ENCODE data around the gene EXOC7.

The EXOC7 gene

GRCh38 chr17:76138896-76139752 is 35.5 kb upstream of the EXOC7 start:
- DNase-seq (ENCODE audit: low read depth) = no peak

- no peak for DNase-seq (ENCODE audit: low read depth)
Observed at GRCh38 chr17:76138234-76138895, 34.8 kb upstream of the EXOC7 start.

DNA sequence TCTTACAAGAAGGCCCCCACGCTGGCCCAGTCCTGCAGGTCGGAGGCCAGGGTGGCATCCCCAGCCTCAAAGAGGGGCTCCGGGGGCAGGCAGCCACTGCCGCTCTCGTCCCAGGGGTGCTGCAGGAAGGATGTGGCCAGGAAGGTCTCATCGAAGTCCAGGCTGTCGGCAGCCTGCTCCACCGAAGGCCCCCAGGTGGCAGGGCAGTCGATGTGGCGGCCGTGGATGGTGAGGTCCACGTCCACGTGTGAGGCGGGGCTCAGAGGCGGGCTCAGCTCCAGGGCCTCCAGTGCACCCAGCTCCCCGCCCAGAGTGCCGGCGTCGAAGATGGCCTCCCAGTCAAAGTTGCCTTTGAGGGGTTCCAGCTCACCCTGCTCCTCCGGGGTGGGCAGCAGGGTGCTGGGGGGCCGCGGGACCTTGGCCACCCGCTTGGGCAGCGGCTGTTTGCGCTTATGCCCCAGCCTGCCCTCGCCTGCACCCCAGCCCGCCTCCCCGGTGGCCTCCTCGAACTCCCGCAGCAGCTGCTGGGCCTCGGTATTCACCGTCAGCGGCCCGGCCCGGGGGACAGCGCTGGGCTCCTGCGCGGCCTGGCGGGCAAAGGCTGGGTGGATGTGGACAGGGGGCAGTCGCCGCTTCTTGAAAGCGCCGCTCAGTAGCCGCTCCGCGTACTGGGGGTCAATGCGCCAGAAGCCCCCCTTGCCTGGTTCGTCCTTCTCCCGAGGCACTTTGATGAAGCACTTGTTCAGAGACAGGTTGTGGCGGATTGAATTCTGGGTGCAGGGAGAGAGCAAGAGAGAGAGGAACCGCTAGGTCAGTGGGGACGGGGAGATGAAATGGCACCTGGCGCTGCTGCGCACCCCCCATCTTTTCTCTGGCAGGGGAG is 34.0 kb upstream of the EXOC7 start:
- no peak for DNase-seq (ENCODE audit: low read depth)

DNA sequence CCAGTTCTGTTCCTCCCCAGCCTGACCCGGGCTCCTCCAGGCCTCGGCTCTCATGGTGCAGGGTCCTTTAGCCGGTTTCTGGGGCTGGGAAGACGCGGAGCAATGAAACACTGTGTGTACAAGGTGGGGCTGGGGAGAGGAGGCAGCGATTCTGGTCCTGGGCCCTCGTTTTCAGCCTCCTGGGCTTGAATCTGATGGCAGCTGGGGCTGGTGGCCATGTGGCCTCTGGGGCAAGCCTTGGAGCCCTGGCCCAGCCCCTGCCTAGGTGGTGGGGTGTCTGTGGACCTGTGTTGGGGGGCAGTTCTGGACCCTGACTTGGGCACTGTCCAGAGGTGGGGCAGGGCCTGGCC is 33.4 kb upstream of the EXOC7 start:
- no peak for DNase-seq (ENCODE audit: low read depth)

- DNase-seq (ENCODE audit: low read depth) = no peak
Observed at GRCh38 chr17:76136276-76137000, 32.9 kb upstream of the EXOC7 start.

DNA sequence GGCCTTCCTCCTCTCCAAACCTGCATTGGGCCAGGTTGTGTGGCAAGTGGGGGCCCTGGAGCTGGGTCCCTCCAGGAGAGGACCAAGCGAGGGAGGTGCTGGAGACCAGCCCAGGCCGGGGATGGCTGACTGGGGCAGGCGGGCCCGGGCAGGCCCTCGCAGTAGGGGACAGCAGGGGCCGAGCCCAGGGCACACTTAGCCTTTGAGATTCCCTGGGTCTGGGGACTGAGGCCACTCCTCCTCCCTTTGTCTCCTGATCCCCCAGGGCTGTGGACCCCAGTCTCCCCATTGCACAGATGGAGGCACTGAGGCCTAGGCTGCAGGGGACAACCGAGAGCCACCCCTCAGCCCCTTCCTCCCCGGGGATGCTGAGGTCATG is 32.2 kb upstream of the EXOC7 start:
- no peak for DNase-seq (ENCODE audit: low read depth)

DNA sequence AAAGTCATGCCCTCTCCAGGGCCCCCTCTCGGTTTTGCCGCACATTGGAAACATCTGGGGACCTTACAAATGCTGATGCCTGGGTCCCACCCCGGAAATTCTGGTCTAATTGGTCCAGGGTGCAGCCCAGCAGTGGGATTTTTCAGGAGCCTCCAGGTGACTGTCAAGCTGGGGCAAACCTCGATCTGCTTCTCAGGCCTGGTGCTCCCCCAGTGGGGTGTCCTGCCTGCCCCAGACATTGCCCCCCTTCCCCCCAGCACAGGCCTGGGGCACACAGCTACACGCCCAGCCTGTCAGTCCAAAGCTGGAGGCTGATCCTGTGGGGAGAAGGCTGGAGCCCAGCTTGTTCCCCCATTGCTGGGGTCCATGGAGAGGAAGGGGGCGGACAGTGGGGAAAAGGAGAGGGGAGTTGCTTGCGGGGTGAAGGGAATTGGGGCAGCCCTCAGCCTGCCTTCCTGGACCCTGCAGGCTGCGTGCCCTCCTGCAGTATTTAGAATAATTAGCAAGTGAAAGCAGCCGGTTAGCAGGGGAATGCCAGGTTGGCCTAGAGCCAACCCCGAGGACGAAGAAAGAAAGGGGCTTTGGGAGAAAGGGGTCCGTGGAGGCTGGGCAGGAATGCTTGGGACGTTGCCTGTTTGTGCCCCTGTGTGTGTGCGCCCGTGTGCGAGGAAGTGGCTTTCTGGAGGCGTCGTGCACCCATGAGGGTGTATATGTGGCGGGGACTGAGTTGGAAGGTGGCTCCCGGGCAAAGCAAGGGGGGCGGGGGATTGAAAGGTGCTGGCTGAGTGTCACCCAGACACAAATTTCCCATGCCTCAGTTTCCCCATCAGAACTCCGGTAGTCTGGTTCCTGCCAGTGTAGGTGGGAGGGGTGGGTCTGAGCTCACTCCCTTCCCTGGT is 31.6 kb upstream of the EXOC7 start:
- DNase-seq (ENCODE audit: low read depth) = no peak

GRCh38 chr17:76132574-76133338 is 29.2 kb upstream of the EXOC7 start:
- DNase-seq (ENCODE audit: low read depth) = no peak

- no peak for DNase-seq (ENCODE audit: low read depth)
Observed at GRCh38 chr17:76131692-76132573, 28.3 kb upstream of the EXOC7 start.

DNA sequence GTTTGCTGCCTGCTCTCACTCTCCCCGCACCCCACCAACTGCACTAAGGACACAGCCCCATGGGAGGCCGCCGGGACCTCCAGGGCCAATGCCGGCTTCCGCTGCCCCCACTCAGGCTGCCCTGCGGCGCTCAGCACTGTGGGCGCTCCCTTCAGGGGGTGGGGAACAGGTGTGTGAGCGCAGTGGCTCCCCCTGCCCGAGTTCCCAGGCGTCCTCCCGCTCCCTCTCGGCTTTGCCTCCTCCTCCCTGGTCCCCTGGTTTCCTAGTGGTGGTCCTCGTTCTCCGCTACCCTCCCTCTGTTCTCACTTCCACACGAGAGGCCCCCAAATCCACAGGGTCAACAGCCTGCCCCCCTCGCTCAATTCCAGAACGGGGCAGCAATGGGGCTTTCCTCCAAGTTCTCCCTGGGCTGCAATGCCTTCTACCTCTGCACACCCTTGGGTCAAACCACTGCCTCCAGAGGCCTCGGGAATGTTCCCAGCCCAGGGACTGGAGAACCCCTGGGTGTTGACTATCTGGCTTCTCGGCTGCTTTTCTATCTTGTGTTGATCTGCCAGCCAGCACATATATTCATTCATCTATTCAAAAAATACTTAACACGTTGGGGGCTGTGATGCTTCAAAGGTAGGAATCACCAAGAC is 27.6 kb upstream of the EXOC7 start:
- DNase-seq (ENCODE audit: low read depth) = no peak

GRCh38 chr17:76130473-76130872 is 26.9 kb upstream of the EXOC7 start:
- no peak for DNase-seq (ENCODE audit: low read depth)

GRCh38 chr17:76125922-76126321 is 22.3 kb upstream of the EXOC7 start:
- no peak for DNase-seq (ENCODE audit: low read depth)

DNA sequence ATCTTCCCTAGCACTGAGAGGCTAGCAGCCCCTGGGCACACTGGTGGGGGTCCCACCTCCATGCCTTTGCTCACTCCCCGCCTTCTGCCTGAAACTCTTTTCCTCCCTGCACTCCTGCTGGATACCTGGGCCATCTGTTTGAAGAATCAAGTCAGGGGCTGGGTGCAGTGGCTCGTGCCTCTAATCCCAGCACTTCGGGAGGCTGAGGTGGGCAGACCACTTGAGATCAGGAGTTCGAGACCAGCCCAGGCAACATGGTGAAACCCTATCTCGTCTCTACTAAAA is 21.7 kb upstream of the EXOC7 start:
- no peak for DNase-seq (ENCODE audit: low read depth)

- no peak for DNase-seq (ENCODE audit: low read depth)
Observed at GRCh38 chr17:76124582-76125390, 21.2 kb upstream of the EXOC7 start.

GRCh38 chr17:76123749-76124581 is 20.4 kb upstream of the EXOC7 start:
- DNase-seq (ENCODE audit: low read depth) = no peak

- DNase-seq (ENCODE audit: low read depth) = no peak
Observed at GRCh38 chr17:76123191-76123499, 19.6 kb upstream of the EXOC7 start.

GRCh38 chr17:76122431-76123190 is 19.0 kb upstream of the EXOC7 start:
- no peak for DNase-seq (ENCODE audit: low read depth)

All from stromal cell of bone marrow (primary cell).